GM12878 (cell line): Measurements from ENCODE around the gene SRPK3.

Source experiments
- JUND ChIP-seq: IDR thresholded peaks from 2 replicates; pipeline ENCODE4 v1.6.1; 2012; ENCODE audit warnings: low read depth, mild to moderate bottlenecking, low read length, improper control_type of control experiment, moderate library complexity
- POLR2A ChIP-seq: IDR thresholded peaks from 2 replicates; pipeline ENCODE4 v1.6.1; 2011; ENCODE audit warnings: low read depth, mild to moderate bottlenecking, low read length
- RAD21 ChIP-seq: IDR thresholded peaks from 2 replicates; pipeline ENCODE4 v1.6.1; 2011; ENCODE audit warnings: mild to moderate bottlenecking, low read depth, low read length, moderate library complexity; ENCODE audit not compliant: insufficient read depth
- RBBP5 ChIP-seq: fragments of 200-600 bp; sonication (generic); conservative IDR thresholded peaks from 2 replicates; pipeline ENCODE4 v1.6.1; 2016
- TF ChIP-seq, protein P1 (sequence below), 3 experiments: IDR thresholded peaks in 2 of 3; conservative IDR thresholded peaks in 1 of 3; 2 replicates each; pipeline ENCODE4 v1.5.1; 2011; ENCODE audit warnings: low read depth in 3 of 3, low read length in 3 of 3, mild to moderate bottlenecking in 3 of 3, control low read depth in 2 of 3, moderate library complexity in 2 of 3, inconsistent platforms in 1 of 3, mixed read lengths in 1 of 3; ENCODE audit not compliant: control insufficient read depth in 2 of 3, insufficient read depth in 1 of 3; ENCODE audit errors: extremely low read depth in 1 of 3

DNA sequence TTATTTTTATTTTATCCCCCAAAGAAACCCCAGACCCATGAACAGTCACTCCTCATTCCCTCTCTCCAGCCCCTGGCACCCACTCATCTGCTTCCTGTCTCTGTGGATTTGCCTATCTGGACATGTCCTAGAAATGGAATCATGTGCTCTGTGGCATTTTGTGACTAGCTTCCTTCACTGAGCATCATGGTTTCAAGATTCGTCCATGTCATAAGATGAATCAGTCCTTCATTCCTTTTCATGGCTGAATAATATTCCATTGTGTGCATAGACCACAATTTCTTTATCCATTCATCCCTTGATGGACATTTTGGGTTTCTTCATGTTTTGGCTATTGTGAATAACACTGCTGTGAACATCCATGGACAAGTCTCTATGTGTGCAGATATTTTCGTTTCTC, 46.0 kb upstream of the SRPK3 start:
- no peak for TF ChIP-seq POLR2A
- TF ChIP-seq, protein P1, sequence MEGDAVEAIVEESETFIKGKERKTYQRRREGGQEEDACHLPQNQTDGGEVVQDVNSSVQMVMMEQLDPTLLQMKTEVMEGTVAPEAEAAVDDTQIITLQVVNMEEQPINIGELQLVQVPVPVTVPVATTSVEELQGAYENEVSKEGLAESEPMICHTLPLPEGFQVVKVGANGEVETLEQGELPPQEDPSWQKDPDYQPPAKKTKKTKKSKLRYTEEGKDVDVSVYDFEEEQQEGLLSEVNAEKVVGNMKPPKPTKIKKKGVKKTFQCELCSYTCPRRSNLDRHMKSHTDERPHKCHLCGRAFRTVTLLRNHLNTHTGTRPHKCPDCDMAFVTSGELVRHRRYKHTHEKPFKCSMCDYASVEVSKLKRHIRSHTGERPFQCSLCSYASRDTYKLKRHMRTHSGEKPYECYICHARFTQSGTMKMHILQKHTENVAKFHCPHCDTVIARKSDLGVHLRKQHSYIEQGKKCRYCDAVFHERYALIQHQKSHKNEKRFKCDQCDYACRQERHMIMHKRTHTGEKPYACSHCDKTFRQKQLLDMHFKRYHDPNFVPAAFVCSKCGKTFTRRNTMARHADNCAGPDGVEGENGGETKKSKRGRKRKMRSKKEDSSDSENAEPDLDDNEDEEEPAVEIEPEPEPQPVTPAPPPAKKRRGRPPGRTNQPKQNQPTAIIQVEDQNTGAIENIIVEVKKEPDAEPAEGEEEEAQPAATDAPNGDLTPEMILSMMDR (IDR thresholded peaks at IDR 0.05 in 2 of 3, conservative IDR thresholded peaks at IDR 0.05 in 1 of 3; ENCODE audit: control insufficient read depth in 2 of 3, extremely low read depth in 1 of 3, insufficient read depth in 1 of 3, low read depth in 3 of 3, low read length in 3 of 3): no peak
- TF ChIP-seq RBBP5: no peak
- no peak for TF ChIP-seq RAD21
- no peak for TF ChIP-seq JUND
